Stomach smooth muscle (tissue), 2 donors: ENCODE results near the gene MFSD11.

Experiments used
- H3K27ac ChIP-seq: one replicate; pipeline ENCODE4 v1.7.0; 2013; ENCODE audit warnings: mild to moderate bottlenecking, low read length, inconsistent platforms
- H3K27me3 ChIP-seq, 2 donors: one replicate each; pipeline ENCODE4 v1.7.0; 2013; ENCODE audit warnings: low read length in 2 of 2; ENCODE audit not compliant: insufficient read depth in 2 of 2, control insufficient read depth in 1 of 2
- H3K36me3 ChIP-seq, 2 donors: one replicate each; pipeline ENCODE4 v1.7.0; 2013; ENCODE audit warnings: low read length in 2 of 2; ENCODE audit not compliant: control insufficient read depth in 2 of 2, insufficient read depth in 2 of 2
- H3K4me1 ChIP-seq: one replicate; pipeline ENCODE4 v1.7.0; 2013; ENCODE audit warnings: low read length; ENCODE audit not compliant: control insufficient read depth, insufficient read depth
- H3K4me3 ChIP-seq, 2 donors: one replicate each; pipeline ENCODE4 v1.7.0; 2013; ENCODE audit warnings: low read length in 2 of 2
- H3K9ac ChIP-seq, 2 donors: one replicate each; pipeline ENCODE4 v1.7.0; 2013; ENCODE audit warnings: low read length in 2 of 2, mild to moderate bottlenecking in 1 of 2
- H3K9me3 ChIP-seq, 2 donors: one replicate each; pipeline ENCODE4 v1.7.0; 2013; ENCODE audit warnings: low read length in 2 of 2; ENCODE audit not compliant: control insufficient read depth in 2 of 2
- donor health status: healthy.
- donor health status: Pancreatic carcinoma.

Gene MFSD11

GRCh38 chr17:76824093-76824492, 86.2 kb downstream of the MFSD11 start:
- H3K36me3 ChIP-seq = no peaks in the 10 kb centered on the region
- no peak overlapping the region for H3K9ac ChIP-seq
- H3K27me3 ChIP-seq = peaks cover 0 to 5% of the 10 kb centered on the region in 2 donors
- no peak overlapping the region for H3K4me3 ChIP-seq
- H3K9me3 ChIP-seq = no peaks in the 10 kb centered on the region
- H3K4me1 ChIP-seq = no peaks in the 10 kb centered on the region
- H3K27ac ChIP-seq = no peak overlapping the region

GRCh38 chr17:76826330-76827068, 88.6 kb downstream of the MFSD11 start:
- no peak overlapping the region for H3K27ac ChIP-seq
- no peak overlapping the region for H3K9ac ChIP-seq
- H3K27me3 ChIP-seq = peaks cover 0 to 2% of the 10 kb centered on the region in 2 donors
- no peaks in the 10 kb centered on the region for H3K9me3 ChIP-seq
- H3K4me1 ChIP-seq = no peaks in the 10 kb centered on the region
- H3K4me3 ChIP-seq = no peak overlapping the region
- H3K36me3 ChIP-seq = no peaks in the 10 kb centered on the region

GRCh38 chr17:76827736-76828135, 89.8 kb downstream of the MFSD11 start:
- no peak overlapping the region for H3K4me3 ChIP-seq
- H3K9ac ChIP-seq = no peak overlapping the region
- no peaks in the 10 kb centered on the region for H3K36me3 ChIP-seq
- no peak overlapping the region for H3K27ac ChIP-seq
- H3K4me1 ChIP-seq = no peaks in the 10 kb centered on the region
- H3K27me3 ChIP-seq = peaks cover 0 to 2% of the 10 kb centered on the region in 2 donors
- H3K9me3 ChIP-seq = no peaks in the 10 kb centered on the region
